Measurements from ENCODE around the gene CTNNA3. TPM values are rescaled to one million over a fixed set of nuclear protein-coding genes. Genes with fewer than 3 reads are reported as not detected.

The CTNNA3 gene
- total and polyA plus RNA-seq, 3 donors from 2014 or later = 17.8 to 19.4 (median 18.3) TPM

- no peak overlapping the region for H3K27ac ChIP-seq
- no peaks in the 10 kb centered on the region for H3K36me3 ChIP-seq (ENCODE audit: low read depth, missing control alignments)
- no peak overlapping the region for H3K4me3 ChIP-seq
Measured at GRCh38 chr10:66405566-66405965, 1290.4 kb downstream of the CTNNA3 start.

GRCh38 chr10:66398669-66399068 lies 1297.3 kb downstream of the CTNNA3 start:
- no peaks in the 10 kb centered on the region for H3K4me1 ChIP-seq
- intact Hi-C loops (cut with DNase I; ENCODE audit: low total_unique reads) = no loop called here
- TF ChIP-seq CTCF (IDR thresholded peaks at IDR 0.05) = no peak
- no peak for TF ChIP-seq POLR2A (IDR thresholded peaks at IDR 0.05)
- H3K27me3 ChIP-seq = no peaks in the 10 kb centered on the region
- no peaks in the 10 kb centered on the region for H3K36me3 ChIP-seq (ENCODE audit: low read depth, missing control alignments)
- no peak for DNase-seq
- H3K27ac ChIP-seq = no peak overlapping the region
- no peak overlapping the region for H3K4me3 ChIP-seq
- H3K9me3 ChIP-seq = no peaks in the 10 kb centered on the region

More at GRCh38 chr10:66405566-66405965, 1290.4 kb downstream of the CTNNA3 start:
- DNase-seq = no peak
- TF ChIP-seq POLR2A (IDR thresholded peaks at IDR 0.05) (no peak), CTCF (IDR thresholded peaks at IDR 0.05) (no peak)
- Histone ChIP-seq H3K4me1 (no peaks in the 10 kb centered on the region), H3K9me3 (no peaks in the 10 kb centered on the region), H3K27me3 (no peaks in the 10 kb centered on the region)
- intact Hi-C loops (cut with DNase I; ENCODE audit: low total_unique reads) = no loop called here

- WGBS, 2 donors = 79 to 87% methylated on average over 2 of the region's 2 CpGs
- H3K36me3 ChIP-seq (ENCODE audit: low read depth, missing control alignments) = no peaks in the 10 kb centered on the region
- intact Hi-C loops (cut with DNase I; ENCODE audit: low total_unique reads) = no loop called here
- DNase-seq = no peak
- H3K9me3 ChIP-seq = no peaks in the 10 kb centered on the region
- H3K4me1 ChIP-seq = no peaks in the 10 kb centered on the region
- H3K4me3 ChIP-seq = no peak overlapping the region
- H3K27me3 ChIP-seq = no peaks in the 10 kb centered on the region
- no peak overlapping the region for H3K27ac ChIP-seq
- TF ChIP-seq CTCF (IDR thresholded peaks at IDR 0.05) (no peak), POLR2A (IDR thresholded peaks at IDR 0.05) (no peak)
Measured at GRCh38 chr10:66394342-66395063, 1301.5 kb downstream of the CTNNA3 start.

GRCh38 chr10:66390926-66391325 lies 1305.1 kb downstream of the CTNNA3 start:
- 89 to 94% methylated on average over 5 of the region's 5 CpGs for WGBS, 2 donors
- TF ChIP-seq POLR2A (IDR thresholded peaks at IDR 0.05) (no peak), CTCF (IDR thresholded peaks at IDR 0.05) (no peak)
- intact Hi-C loops (cut with DNase I; ENCODE audit: low total_unique reads) = no loop called here
- no peak overlapping the region for H3K4me3 ChIP-seq
- no peaks in the 10 kb centered on the region for H3K9me3 ChIP-seq
- no peak for DNase-seq
- no peak overlapping the region for H3K27ac ChIP-seq
- no peaks in the 10 kb centered on the region for H3K36me3 ChIP-seq (ENCODE audit: low read depth, missing control alignments)
- H3K4me1 ChIP-seq = no peaks in the 10 kb centered on the region
- no peaks in the 10 kb centered on the region for H3K27me3 ChIP-seq

- no peak overlapping the region for H3K4me3 ChIP-seq
- no peaks in the 10 kb centered on the region for H3K27me3 ChIP-seq
- intact Hi-C loops (cut with DNase I; ENCODE audit: low total_unique reads) = no loop called here
- no peaks in the 10 kb centered on the region for H3K36me3 ChIP-seq (ENCODE audit: low read depth, missing control alignments)
- no peaks in the 10 kb centered on the region for H3K4me1 ChIP-seq
- no peak overlapping the region for H3K27ac ChIP-seq
- TF ChIP-seq CTCF (IDR thresholded peaks at IDR 0.05) = no peak
- TF ChIP-seq POLR2A (IDR thresholded peaks at IDR 0.05) = no peak
- H3K9me3 ChIP-seq = no peaks in the 10 kb centered on the region
- no peak for DNase-seq
Measured at GRCh38 chr10:66381045-66381444, 1315.0 kb downstream of the CTNNA3 start.

Measured in testis (tissue), 3 donors.